HG02973 (cell line): ENCODE data around the gene UBE2E3.
A peak's percentile ranks its signal among the peaks of the same experiment; 100 is the strongest.
"Not testable (repeated sequence)": the region's sequence is repeated elsewhere in the genome, so short reads cannot be mapped to it uniquely, and the experiment has no call there.

ENCODE experiments used
- ATAC-seq: cut with Tn5 transposase; IDR thresholded peaks from one replicate; pipeline ENCODE4 v1.9.1; 2021; ENCODE audit warnings: moderate library complexity; ENCODE audit not compliant: unreplicated experiment

UBE2E3 gene

DNA sequence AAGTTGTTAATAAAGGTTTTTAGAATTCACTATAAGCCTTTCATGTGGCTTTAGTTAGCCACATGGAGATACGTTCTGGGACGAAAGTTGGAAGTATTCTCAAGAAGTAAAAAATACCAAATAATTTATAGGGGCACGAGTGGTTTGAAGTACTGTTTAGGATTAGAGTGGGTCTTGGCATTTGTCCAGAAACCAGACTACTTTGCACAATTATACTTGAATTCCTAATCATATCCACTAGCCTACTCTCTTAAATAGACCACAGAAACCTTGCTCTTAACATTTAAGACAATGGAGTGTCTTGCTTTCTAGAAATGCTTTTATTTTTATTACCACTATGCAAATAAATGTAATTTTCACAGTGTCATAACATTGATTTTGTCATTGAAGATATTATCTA lies 44.6 kb downstream of the UBE2E3 start:
- no peak for ATAC-seq

DNA sequence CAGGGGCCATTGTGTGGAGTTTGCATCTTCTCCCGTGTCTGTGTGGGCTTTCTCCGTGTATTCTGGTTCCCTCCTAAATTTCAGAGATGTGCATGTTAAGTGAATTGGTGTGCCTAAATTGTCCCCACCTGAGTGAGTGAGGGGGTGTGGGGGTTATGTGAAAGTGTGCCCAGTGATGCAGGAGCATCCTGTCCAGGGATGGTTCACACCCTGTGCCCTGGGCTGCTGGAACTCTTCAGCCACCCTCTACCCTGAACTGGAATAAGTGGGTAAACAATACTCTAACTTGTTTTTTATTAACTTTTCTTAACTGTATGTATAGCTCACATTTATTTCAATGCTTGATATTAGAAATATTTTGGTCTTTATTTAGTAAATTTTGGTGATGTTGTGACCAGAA lies 56.0 kb downstream of the UBE2E3 start:
- peak; percentile 65 for ATAC-seq

DNA sequence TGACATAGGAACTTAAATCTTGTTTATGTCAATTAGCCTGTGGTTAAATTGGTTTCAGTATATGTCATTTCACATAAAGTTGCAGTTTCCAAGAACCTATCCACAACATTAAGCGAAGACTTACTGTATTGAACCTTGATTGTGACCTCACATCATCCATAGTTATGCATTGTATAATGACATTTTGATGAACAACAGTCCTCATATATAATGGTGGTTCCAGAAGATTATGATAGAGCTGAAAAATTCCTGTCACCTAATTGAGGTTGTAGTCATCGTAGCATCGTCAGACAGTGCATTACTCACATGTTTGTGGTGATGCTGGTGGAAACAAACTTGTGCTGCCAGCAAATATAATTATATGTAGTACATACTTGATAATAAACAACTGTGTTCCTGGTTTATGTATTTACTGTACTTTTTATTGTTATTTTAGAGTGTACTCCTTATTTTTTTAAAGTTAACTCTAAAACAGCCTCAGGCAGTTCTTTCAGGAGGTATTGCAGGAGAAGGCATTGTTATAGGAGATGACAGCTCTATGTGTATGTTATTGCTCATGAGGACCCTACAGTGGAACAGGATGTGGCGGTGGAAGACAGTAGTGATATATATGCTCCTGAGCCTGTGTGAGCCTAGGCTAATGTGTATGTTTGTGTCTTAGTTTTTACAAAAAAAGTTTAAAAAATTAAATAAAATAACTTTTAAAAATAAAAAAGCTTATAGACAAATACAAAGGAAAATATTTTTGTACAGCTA lies 56.6 kb downstream of the UBE2E3 start:
- peak; percentile 81 for ATAC-seq

DNA sequence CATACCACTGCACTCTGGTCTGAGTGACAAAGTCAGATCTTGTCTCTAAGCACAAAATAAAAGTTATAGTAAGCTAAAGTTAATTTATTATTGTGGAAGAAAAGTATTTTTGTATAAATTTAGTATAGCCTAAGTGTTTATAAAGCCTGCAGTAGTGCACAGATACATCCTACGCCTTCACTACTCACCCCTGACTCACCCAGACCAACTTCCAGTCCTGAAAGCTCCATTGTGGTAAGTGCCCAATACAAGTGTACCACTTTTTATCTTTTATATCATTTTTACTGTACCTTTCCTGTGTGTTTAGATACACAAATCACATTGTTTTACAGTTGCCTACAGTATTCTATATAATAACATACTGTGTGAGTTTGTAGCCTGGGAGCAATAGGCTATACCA lies 57.5 kb downstream of the UBE2E3 start:
- ATAC-seq = no peak

DNA sequence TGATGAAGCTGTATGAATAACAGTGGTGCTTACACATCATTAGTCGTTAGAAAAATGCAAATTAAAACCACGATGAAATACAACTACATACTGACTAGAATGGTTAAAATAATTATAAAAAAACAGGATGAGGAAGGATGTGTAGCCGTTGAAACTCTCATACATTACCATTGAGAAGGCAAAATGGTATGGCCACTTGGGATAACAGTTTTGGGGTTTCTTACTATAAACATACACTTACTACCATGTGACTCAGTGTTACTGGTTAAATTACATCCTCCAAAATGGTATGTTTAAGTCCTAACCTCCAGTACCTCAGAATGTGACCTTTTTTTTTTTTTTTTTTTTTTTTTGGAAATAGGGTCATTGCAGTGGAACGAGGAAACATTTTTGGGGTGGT lies 58.4 kb downstream of the UBE2E3 start:
- ATAC-seq = no peak

DNA sequence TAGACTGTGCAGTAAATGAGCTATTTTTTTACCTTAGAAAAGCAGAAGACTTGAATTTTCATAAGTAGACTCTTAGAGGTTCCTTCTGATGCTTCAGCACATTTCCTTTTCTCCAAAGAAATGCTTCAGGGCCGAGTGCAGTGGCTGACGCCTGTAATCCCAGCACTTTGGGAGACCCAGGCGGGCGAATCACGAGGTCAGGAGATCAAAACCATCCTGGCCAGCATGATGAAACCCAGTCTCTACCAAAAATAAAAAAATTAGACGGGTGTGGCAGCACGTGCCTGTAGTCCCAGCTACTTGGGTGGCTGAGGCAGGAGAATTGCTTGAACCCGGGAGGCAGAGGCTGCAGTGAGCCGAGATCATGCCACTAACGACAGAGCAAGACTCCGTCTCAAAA lies 60.4 kb downstream of the UBE2E3 start:
- ATAC-seq = not testable (repeated sequence)

DNA sequence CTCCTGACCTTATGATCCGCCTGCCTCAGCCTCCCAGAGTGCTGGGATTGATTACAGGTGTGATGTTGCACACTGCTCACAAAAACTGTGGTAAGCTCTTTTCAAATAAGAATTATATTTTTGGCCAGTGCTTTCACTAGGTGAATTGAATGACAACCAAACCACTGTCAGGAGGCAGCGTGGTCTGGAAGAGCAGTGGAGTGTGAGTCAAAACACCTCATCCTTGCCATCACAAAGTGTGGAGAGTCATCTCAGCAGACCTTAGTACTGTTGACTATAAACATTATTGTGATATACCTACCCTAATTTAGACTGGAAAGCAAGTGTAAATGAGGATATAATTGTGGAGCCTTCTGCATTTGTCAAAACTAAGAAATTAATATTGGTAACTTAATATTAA lies 61.3 kb downstream of the UBE2E3 start:
- ATAC-seq = no peak

DNA sequence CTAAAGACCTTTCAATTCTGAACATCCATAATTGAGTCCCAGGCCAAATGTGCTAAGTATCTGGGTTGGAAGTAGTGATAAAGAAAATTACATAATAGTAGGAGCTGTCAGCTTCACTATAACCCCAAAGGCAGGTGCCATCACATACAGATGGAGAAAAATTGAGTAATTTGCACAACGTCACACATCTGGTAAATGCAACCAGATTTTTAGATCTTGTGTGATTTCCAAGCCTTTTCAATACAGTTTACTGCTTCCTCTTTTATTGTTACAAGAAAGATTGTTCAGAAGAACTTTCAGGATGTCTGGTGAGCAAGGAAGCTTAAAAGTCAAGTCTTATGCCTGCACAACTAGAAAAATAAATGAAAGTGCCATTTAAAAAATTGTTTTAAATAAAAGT lies 62.3 kb downstream of the UBE2E3 start:
- no peak for ATAC-seq

DNA sequence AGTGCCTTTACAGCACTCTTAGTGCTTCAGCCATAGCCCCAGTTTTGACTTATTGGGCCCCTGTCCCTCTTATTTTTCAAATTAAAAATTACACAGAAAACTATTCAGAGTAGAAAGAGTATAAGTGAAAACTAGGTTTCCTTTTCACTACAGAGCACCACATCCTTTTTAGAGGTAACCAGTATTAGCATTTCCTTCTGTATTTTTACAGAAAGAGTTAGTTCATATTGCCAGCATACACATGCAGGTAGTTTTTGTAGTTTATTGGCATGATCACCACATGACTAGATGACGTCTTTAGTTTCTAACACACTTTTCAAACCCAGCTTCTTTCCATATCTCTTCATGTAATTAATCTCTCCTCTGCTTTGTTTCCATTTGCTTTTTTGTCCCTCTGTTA lies 66.4 kb downstream of the UBE2E3 start:
- ATAC-seq = peak; percentile 60

DNA sequence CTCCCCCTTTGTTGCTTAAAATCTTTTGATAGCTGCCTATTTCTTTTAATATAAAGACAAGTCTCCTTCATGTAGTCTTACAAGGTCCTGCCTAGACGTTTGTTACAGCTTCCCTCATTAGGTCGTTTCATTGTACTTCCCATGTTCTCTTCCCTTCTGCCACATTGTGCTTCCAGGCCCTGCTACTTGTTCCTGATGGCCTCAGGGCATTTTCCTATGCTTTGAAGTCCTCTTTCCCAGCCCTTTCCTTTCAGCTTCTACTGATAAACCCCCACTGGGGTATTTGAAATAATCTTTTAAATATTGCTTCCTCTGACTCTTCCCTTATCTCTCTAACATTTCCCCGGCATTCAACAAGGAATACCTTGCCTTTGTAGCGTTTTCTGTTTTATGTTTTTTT lies 67.4 kb downstream of the UBE2E3 start:
- ATAC-seq = no peak

DNA sequence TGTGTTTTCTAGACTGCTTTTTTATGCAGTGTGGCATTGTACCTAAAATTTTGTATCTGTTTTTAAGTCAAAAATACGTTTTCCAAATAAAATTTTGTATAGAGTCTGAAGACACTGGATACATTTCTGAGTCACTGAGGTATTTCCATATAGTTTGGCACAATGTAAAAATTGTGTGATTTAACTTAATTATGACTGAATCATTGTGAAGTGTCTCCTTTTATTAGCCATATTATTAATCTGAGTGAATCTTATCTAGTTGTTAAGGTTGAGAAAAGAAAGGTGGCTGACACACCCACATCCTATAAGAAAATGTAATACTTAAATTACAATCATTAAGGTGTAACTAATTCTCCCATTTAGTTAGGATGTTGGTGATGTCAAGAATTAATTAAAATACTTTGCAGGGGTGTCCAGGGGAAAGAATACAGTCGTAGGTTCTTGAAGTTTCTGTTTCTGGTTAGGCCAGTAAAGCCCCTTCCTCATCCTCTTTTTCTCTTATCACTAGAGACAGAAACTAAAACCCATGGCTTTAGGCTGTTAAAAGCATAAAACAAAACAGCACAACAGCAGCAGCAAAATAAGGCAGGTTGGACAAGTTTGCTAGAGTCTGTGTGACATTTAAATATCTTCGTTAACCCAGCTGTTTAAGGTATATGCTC lies 71.6 kb downstream of the UBE2E3 start:
- peak; percentile 22 for ATAC-seq

DNA sequence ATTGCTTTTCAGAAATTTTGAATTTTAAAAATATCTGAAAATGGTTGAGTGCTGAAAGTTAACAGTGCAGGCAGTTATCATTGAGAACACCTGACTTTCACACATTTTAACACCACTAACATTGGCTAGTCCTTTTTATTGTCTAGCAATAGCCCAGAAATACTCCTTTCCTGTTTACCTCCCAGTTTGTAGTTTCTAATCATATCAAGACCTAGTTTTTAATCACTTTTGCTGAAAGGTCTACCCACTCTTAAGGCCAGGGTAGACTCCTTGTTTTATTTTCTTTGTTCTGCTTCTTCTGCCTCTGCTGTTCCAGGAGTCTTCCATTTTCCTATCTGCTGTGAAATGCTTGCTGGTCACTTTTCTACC lies 72.1 kb downstream of the UBE2E3 start:
- peak; percentile 34 for ATAC-seq

DNA sequence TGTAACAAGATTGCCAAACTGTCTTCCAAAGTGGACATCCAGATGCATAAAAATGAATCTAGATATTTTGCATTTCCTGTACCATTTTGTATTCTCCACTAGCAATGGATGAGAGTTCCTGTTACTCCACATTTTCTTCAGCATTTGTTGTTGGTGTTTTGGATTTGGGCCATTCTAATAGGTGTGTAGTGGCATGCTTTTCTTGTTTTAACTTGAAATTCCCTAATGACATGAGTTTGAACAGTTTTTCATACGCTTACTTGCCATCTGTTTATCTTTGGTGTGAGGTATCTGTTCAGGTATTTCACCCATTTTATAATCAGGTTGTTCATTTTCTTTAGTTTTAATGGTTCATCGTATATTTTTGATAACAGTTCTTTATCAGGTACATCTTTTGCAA lies 73.9 kb downstream of the UBE2E3 start:
- ATAC-seq = no peak

DNA sequence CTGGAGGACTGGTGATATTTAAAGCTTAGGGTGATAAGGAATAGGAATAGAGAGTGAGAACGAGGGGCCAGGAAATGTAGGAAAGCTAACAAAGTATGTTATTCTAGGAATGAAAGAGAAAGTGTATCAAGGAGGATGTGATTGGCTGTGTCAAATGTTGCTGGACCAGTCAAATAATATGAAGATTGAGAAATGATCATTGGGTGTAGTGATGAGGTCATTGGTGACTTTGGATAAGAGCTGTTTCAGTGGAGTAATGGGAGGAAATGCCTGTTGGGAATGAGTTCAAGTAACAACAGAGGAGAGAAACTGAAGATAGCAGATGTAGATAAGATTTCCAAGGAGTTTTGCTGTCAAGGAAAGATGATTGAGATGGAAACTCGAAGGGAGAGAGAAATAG lies 74.4 kb downstream of the UBE2E3 start:
- ATAC-seq = no peak

DNA sequence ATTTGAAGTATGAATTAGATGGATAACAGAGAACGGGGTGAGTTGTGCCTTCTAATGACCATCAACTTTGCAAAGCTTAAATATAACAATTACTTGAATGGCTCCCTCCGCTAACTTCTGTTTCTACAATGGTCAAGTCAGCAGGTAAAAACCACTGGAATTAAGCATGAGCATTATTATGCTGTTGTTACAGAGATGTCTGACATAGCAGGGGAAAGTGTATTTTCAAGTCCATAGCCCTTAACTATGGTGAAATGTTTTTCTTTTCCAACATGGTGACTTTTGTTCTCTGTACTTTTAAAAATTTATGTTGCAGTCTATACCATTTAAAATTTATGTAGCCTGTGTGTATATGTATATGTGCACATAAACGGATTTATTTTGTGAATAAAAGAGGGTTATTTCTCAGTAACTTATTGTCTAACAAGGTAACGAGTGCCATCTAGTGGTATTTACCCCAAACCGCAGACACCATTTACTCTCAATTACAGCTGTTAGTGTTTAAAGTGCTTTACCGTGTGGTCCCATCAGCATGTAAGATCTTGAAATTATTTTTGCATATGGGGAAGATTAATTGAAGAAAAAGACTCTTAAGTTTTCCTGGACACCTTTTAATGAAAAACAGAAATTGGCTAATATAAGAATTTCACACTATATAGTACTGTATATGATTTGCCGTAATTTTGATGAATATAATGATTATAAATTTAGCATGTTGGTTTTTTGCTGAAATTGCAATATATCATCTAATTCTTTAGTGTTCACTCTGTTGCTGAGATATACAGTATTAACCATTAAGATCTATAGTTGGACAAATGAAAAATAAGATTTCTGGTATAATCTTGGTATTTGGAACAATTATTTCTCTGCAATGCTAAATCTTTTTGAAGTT lies 78.2 kb downstream of the UBE2E3 start:
- peak; percentile 71 for ATAC-seq

DNA sequence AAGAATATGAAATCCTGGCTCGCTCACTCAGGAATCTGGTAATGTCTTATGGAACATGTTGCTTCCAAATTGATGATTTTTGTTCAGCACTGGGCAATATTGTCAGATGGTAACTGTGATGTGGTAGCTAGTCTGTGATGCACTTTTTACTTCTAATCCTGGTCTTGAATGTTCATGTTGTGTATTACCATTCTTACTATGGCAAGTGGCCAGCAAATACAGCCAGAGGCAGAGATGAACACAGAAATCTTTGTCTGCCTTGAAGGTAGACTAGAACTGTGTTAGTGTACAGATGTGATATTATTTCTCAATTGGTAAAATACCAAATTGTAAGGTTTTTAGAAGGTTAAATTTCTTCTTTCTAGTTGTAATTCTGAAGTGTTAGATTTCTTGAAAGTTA lies 83.3 kb downstream of the UBE2E3 start:
- no peak for ATAC-seq

DNA sequence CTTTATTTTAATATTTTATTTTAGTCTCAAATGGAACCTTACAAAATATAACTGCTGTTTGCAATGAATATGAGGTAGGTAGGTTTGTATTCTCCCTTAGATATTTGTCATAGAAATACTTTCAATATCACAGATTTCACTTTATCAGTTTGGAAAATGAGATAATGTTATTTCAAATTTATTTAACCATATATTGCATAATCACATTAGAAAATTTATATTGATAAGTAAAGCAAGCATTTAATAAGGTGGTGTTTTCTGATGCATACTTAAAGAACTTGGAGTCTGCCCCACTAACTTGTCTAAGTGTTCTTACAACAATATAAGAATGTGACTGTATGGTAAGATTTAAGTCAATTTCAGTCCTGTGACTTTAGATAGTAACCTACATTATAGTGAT lies 85.1 kb downstream of the UBE2E3 start:
- no peak for ATAC-seq

DNA sequence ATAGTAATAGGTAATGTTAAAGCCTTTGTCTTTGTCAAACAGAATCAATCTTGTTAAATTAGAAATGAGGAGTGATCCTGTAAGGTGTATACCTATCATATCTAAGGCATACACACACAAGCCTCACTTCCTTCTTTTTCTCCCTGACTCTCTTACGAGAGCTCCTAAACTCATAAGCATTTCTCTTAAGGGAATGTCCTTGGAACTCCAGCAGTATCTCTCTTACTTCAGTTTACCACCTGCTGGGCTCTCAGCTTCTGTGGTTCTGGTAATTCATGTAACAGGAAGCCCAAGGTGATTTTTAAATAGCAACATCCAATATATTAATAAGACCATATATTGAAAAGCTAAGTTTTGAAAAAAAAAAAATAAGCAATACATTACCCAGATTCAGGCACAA lies 85.9 kb downstream of the UBE2E3 start:
- ATAC-seq = no peak

DNA sequence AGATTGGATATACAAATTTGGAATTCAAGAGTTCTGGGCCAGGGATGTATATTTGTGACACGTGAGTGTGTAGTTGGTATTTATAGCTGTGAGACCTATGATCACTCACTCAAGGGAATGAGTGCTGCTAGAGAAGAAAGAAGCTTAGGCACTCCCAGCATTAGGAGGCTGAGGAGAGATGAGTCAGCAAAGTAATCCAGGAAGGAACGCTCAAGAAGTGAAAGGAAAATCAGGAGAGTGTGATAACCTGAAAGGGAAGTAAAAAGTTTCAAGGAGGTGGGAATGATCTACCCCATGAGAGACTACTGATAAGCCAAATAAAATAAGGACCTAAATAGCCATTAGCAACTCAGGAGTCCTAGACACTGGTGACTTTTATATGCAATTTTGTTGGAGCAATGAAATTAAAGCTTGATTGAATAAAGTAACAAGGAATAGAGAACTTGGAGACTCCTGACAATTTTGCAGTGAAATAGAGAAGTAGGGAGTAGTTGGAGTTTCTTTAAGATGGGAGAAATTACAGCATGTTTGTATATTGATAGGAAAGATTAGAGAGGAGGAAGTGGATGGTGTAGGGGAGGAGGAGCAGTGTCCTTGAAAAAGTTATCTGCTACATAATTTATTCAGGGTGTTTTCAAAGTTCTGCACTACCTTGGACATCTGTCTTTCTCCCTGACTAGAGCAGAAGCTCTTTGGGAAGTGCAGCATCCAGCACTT lies 89.9 kb downstream of the UBE2E3 start:
- no peak for ATAC-seq

DNA sequence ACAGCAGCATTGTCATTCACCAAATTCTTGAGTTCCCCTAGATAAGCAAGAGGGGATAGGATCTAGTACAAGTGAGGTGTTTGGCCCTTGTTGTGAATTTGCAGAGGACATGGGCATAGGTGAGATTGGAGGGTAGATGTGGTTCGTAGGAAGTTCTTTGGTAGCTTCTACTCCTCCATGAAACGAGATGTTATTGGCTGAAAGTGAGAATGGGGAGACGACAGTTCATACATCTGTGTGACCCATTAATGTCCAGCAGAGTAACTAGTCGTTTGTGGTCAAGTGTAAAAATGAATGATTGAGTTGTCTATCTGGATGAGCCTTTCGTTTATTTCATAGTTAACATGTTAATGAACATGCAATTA lies 90.4 kb downstream of the UBE2E3 start:
- ATAC-seq = no peak

DNA sequence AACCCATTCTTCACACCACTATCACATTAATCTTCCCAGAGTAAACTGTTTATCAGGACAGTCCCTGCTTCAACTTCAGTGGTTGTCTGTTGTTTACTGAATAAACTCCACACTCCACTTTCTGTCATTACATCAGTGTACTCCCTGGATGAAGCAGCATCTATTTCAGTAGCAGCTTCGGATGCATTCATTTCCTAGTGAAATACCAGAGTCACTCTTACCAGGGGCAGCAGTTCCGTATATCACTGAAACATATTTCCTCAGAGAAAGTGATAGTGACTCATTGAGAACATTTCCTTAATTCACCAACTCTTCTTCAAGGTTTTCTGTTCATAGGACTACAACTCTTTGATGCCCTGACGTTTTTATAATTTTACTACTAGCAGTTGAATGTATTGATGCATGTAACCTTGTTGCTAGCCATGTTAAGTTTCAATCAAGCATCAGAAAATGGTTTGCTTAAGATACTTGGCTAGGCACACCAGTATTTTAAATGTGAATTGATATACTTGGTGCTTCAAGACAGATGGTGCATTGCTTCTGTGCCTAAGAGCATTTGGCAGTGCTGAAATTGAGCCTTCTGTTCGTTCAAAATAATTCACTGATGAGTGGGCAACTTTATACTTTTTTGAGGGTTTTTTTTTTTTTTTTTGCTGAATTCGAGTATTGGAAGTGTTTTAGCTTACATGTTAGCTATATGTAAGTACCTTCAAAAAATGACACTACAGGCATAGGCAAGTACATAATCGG lies 92.3 kb downstream of the UBE2E3 start:
- ATAC-seq = no peak
